IMR-90 (cell line): ENCODE results near the gene TMEM145.

Experiments
- CTCF ChIP-seq: conservative IDR thresholded peaks from 2 replicates; pipeline ENCODE4 v1.5.1; 2012; ENCODE audit warnings: mild to moderate bottlenecking, low read depth, low read length, improper control_type of control experiment
- POLR2A ChIP-seq: IDR thresholded peaks from 2 replicates; pipeline ENCODE4 v1.6.1; 2012; ENCODE audit warnings: mild to moderate bottlenecking, low read depth, low read length
- RAD21 ChIP-seq: IDR thresholded peaks from 2 replicates; pipeline ENCODE4 v1.6.1; 2012; ENCODE audit warnings: low read length, improper control_type of control experiment
- TF ChIP-seq, protein P1 (sequence below): fragments of 150-350 bp; IDR thresholded peaks from 2 replicates; pipeline ENCODE4 v1.6.1; 2016; ENCODE audit warnings: low read depth, mild to moderate bottlenecking, low read length, moderate library complexity, borderline replicate concordance

GRCh38 chr19:42370068-42370520 is 57.0 kb downstream of the TMEM145 start:
- TF ChIP-seq, protein P1, sequence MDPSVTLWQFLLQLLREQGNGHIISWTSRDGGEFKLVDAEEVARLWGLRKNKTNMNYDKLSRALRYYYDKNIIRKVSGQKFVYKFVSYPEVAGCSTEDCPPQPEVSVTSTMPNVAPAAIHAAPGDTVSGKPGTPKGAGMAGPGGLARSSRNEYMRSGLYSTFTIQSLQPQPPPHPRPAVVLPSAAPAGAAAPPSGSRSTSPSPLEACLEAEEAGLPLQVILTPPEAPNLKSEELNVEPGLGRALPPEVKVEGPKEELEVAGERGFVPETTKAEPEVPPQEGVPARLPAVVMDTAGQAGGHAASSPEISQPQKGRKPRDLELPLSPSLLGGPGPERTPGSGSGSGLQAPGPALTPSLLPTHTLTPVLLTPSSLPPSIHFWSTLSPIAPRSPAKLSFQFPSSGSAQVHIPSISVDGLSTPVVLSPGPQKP = no peak
- TF ChIP-seq CTCF (no peak), RAD21 (no peak), POLR2A (no peak)
